ENCODE results near the gene SPOCK3. TPM values are rescaled to one million over a fixed set of nuclear protein-coding genes. Genes with fewer than 3 reads are reported as not detected.

The SPOCK3 gene
- total RNA-seq, 1 donor = not detected

DNA sequence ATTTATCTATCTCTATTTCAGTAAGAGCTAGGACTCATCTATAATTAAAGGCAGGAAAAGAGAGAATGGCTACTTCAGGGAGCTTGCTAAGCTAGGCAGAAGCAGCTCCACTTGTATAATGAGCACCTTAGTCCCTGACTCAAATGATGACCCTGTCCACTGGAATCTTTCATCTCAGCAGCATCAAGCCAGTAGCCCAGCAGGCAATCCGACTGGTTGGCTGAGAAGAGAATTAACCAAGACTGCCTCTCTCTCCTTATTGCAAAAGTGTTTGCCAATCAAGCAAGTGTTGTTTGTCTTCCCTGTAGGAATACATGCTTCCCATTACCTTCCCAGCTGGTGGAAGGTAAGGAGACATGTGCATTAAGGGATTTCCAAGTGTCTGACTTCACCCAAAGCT is 3.9 kb upstream of the SPOCK3 start:
- no peak overlapping the region for H3K4me3 ChIP-seq (ENCODE audit: low read depth, low read length)
- DNase-seq (ENCODE audit: low read depth) = no peak
- no peak for TF ChIP-seq CTCF (IDR thresholded peaks at IDR 0.05; ENCODE audit: insufficient read depth, low read depth, low read length)

- TF ChIP-seq CTCF (IDR thresholded peaks at IDR 0.05; ENCODE audit: insufficient read depth, low read depth, low read length) = no peak
- DNase-seq (ENCODE audit: low read depth) = no peak
- H3K4me3 ChIP-seq (ENCODE audit: low read depth, low read length) = peak overlapping the region; percentile 40
These were observed 494 bp downstream of the SPOCK3 start for GRCh38 chr4:167233685-167234315.

GRCh38 chr4:167232805-167233684 is 1.2 kb downstream of the SPOCK3 start:
- no peak for TF ChIP-seq CTCF (IDR thresholded peaks at IDR 0.05; ENCODE audit: insufficient read depth, low read depth, low read length)
- no peak for DNase-seq (ENCODE audit: low read depth)
- no peak overlapping the region for H3K4me3 ChIP-seq (ENCODE audit: low read depth, low read length)

DNA sequence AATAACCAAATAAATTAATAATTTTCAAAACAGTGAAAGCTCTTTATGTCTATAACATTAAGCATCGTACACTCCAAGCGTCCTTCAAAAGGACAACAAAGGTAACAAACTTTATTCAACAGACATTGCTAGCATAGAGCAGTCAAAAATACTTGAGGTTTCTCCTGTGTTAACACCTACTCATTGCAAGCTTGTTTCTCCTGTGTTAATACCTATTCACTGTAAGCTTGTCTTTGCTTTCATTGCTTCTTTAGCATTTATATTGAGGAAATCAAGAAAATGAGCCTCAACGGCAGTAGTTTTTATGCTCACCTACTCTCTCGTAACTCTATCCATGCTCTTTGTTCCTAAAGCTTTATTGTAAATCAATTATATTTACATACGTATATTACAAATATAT is 3.5 kb downstream of the SPOCK3 start:
- no peak for TF ChIP-seq CTCF (IDR thresholded peaks at IDR 0.05; ENCODE audit: insufficient read depth, low read depth, low read length)
- no peak for DNase-seq (ENCODE audit: low read depth)
- H3K4me3 ChIP-seq (ENCODE audit: low read depth, low read length) = no peak overlapping the region

- no peak for DNase-seq (ENCODE audit: low read depth)
- H3K4me3 ChIP-seq (ENCODE audit: low read depth, low read length) = no peak overlapping the region
- TF ChIP-seq CTCF (IDR thresholded peaks at IDR 0.05; ENCODE audit: insufficient read depth, low read depth, low read length) = no peak
These were observed 12.2 kb downstream of the SPOCK3 start for GRCh38 chr4:167222099-167222498.

GRCh38 chr4:167221084-167221483 is 13.2 kb downstream of the SPOCK3 start:
- no peak overlapping the region for H3K4me3 ChIP-seq (ENCODE audit: low read depth, low read length)
- TF ChIP-seq CTCF (IDR thresholded peaks at IDR 0.05; ENCODE audit: insufficient read depth, low read depth, low read length) = no peak
- no peak for DNase-seq (ENCODE audit: low read depth)
